Endodermal cell (in vitro differentiated cells): ENCODE data around the gene GFPT2. TPM values are rescaled to one million over a fixed set of nuclear protein-coding genes. Genes with fewer than 3 reads are reported as not detected.

ENCODE experiments used
- DNase-seq: peaks from one replicate; pipeline ENCODE4 v3.0.0-alpha.2; 2017
- H3K27ac ChIP-seq: 2 replicates; pipeline ENCODE4 v1.5.1; 2013; ENCODE audit warnings: mild to moderate bottlenecking, low read depth, low read length, moderate library complexity
- H3K27me3 ChIP-seq: 2 replicates; pipeline ENCODE4 v1.6.1; 2013; ENCODE audit warnings: mild to moderate bottlenecking, low read length, moderate library complexity; ENCODE audit not compliant: insufficient read depth, control insufficient read depth, poor library complexity, severe bottlenecking
- H3K36me3 ChIP-seq: 2 replicates; pipeline ENCODE4 v1.7.0; 2013; ENCODE audit warnings: mild to moderate bottlenecking, low read length, moderate library complexity; ENCODE audit not compliant: control insufficient read depth, insufficient read depth
- H3K4me1 ChIP-seq: one replicate; pipeline ENCODE4 v1.7.0; 2013; ENCODE audit warnings: low read length; ENCODE audit not compliant: control insufficient read depth, insufficient read depth
- H3K4me3 ChIP-seq: 2 replicates; pipeline ENCODE4 v1.5.1; 2013; ENCODE audit warnings: mild to moderate bottlenecking, low read length, moderate library complexity
- H3K9ac ChIP-seq: 2 replicates; pipeline ENCODE4 v1.6.1; 2013; ENCODE audit warnings: mild to moderate bottlenecking, low read length, moderate library complexity; ENCODE audit not compliant: poor library complexity, severe bottlenecking; ENCODE audit errors: extremely low read depth
- H3K9me3 ChIP-seq: 2 replicates; pipeline ENCODE4 v1.6.1; 2013; ENCODE audit warnings: mild to moderate bottlenecking, low read length, moderate library complexity; ENCODE audit not compliant: control insufficient read depth
- H3K27ac Mint-ChIP-seq: 2 replicates; pipeline ENCODE4 v1.8.0; 2020; ENCODE audit warnings: mixed read lengths
- H3K27me3 Mint-ChIP-seq: 2 replicates; pipeline ENCODE4 v1.8.0; 2021; ENCODE audit warnings: mild to moderate bottlenecking, mixed read lengths; ENCODE audit not compliant: insufficient read depth
- H3K36me3 Mint-ChIP-seq: 2 replicates; pipeline ENCODE4 v1.8.0; 2020; ENCODE audit warnings: low read depth, mixed read lengths
- H3K4me1 Mint-ChIP-seq: 2 replicates; pipeline ENCODE4 v1.8.0; 2020; ENCODE audit warnings: mixed read lengths
- H3K4me3 Mint-ChIP-seq: 2 replicates; pipeline ENCODE4 v1.8.0; 2020; ENCODE audit warnings: mild to moderate bottlenecking, moderate library complexity, mixed read lengths
- H3K9me3 Mint-ChIP-seq: 2 replicates; pipeline ENCODE4 v1.8.0; 2020; ENCODE audit warnings: mild to moderate bottlenecking, mixed read lengths
- WGBS, 2 experiments: methylation state at CpG; one replicate each; pipeline versions ENCODE4 v1.1.5 to v1.1.7; 2013; ENCODE audit warnings: missing lambda C conversion rate in 2 of 2, mixed read lengths in 1 of 2; ENCODE audit not compliant: insufficient coverage in 1 of 2, insufficient read length in 1 of 2; 5-methylcytosine and 5-hydroxymethylcytosine counted together
- total RNA-seq, 2 donors: library from RNA; stranded (reverse); fragmentation: NEBNext Ultra II Directional in 1 of 2; extraction: Animal tissue kit (Norgen Biotek cat#: 25700) in 1 of 2; gene quantifications; 2 replicates in 1 of 2; 3 replicates in 1 of 2; pipeline ENCODE4 v1.2.1, GENCODE V29; 2021
- TF ChIP-seq, protein P1 (sequence below): fragments of 200-600 bp; sonication (generic); conservative IDR thresholded peaks from 2 replicates; pipeline ENCODE4 v1.5.0; 2021; ENCODE audit warnings: antibody characterized with exemption, mild to moderate bottlenecking

Gene GFPT2
- total RNA-seq, 2 donors from 2014 or later, result 19.5 to 37.3 TPM

GRCh38 chr5:180343110-180343830, 9.9 kb downstream of the GFPT2 start:
- peaks cover 2% of the 10 kb centered on the region for H3K27me3 Mint-ChIP-seq
- no peaks in the 10 kb centered on the region for H3K27me3 ChIP-seq
- no peaks in the 10 kb centered on the region for H3K9me3 Mint-ChIP-seq
- H3K9ac ChIP-seq, result no peak overlapping the region
- H3K4me1 ChIP-seq, result peaks cover 15% of the 10 kb centered on the region
- peak overlapping the region; percentile 24 for H3K27ac ChIP-seq
- H3K27ac Mint-ChIP-seq, result no peak overlapping the region
- peak; percentile 78 for DNase-seq
- no peak overlapping the region for H3K4me3 Mint-ChIP-seq
- H3K9me3 ChIP-seq, result no peaks in the 10 kb centered on the region
- peaks cover 19% of the 10 kb centered on the region for H3K4me1 Mint-ChIP-seq
- 31 to 52% methylated on average over 10 to 19 of the region's 19 CpGs for WGBS, 2 experiments
- H3K36me3 Mint-ChIP-seq, result peaks cover 2% of the 10 kb centered on the region
- TF ChIP-seq, protein P1, sequence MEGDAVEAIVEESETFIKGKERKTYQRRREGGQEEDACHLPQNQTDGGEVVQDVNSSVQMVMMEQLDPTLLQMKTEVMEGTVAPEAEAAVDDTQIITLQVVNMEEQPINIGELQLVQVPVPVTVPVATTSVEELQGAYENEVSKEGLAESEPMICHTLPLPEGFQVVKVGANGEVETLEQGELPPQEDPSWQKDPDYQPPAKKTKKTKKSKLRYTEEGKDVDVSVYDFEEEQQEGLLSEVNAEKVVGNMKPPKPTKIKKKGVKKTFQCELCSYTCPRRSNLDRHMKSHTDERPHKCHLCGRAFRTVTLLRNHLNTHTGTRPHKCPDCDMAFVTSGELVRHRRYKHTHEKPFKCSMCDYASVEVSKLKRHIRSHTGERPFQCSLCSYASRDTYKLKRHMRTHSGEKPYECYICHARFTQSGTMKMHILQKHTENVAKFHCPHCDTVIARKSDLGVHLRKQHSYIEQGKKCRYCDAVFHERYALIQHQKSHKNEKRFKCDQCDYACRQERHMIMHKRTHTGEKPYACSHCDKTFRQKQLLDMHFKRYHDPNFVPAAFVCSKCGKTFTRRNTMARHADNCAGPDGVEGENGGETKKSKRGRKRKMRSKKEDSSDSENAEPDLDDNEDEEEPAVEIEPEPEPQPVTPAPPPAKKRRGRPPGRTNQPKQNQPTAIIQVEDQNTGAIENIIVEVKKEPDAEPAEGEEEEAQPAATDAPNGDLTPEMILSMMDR, result no peak
- H3K4me3 ChIP-seq, result no peak overlapping the region
- H3K36me3 ChIP-seq, result peaks cover 5% of the 10 kb centered on the region

DNA sequence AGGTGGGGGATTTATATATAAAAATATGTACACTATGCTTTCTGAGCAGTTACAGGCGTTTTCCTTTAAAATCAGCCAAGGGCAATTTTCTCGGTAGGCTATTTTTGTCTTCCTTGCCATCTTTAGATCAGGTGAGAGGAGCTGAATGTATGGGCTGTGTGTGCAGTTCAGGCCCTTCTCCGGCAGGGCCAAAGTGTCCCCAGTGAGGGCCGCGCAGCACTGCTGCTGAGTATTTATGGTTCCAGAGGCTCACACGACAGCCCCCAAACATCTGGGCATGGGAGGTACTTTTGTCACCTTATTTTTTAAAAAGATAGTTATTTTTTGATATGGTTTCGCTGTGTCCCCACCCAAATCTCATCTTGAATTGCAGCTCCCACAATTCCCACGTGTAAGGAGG, 11.5 kb downstream of the GFPT2 start:
- peaks cover 12% of the 10 kb centered on the region for H3K4me1 ChIP-seq
- no peak overlapping the region for H3K4me3 ChIP-seq
- TF ChIP-seq, protein P1, result no peak
- Mint-ChIP-seq H3K27ac (no peak overlapping the region), H3K36me3 (peaks cover 11% of the 10 kb centered on the region), H3K27me3 (peaks cover 2% of the 10 kb centered on the region), H3K4me3 (no peak overlapping the region), H3K9me3 (peaks cover 2% of the 10 kb centered on the region), H3K4me1 (peaks cover 9% of the 10 kb centered on the region)
- H3K27ac ChIP-seq, result no peak overlapping the region
- H3K36me3 ChIP-seq, result peaks cover 14% of the 10 kb centered on the region
- WGBS, 2 experiments, result 92 to 97% methylated on average over 5 to 8 of the region's 8 CpGs
- no peak overlapping the region for H3K9ac ChIP-seq
- no peaks in the 10 kb centered on the region for H3K9me3 ChIP-seq
- peak; percentile 35 for DNase-seq
- H3K27me3 ChIP-seq, result no peaks in the 10 kb centered on the region

DNA sequence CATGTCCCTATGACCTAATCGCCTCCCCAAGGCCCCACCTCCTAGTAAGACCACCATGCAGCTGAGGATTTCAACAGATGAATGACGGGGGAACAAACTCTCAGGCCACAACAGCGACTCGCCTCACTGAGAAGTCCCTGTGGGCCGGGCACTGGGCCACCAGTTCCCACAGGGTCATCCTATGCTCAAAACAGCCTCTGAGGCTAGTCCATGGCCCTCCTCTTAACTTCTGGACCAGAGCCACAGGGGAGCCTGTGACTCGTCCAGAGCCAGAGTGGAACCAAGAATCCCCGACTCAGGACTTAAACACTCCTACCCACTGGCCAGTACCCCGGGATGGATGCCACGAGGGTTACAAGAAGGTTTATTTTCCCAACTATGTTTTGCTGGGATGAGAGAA, 12.3 kb downstream of the GFPT2 start:
- Mint-ChIP-seq H3K36me3 (peaks cover 16% of the 10 kb centered on the region), H3K4me3 (no peak overlapping the region), H3K9me3 (peaks cover 2% of the 10 kb centered on the region), H3K27ac (no peak overlapping the region), H3K4me1 (peaks cover 9% of the 10 kb centered on the region), H3K27me3 (no peaks in the 10 kb centered on the region)
- no peak overlapping the region for H3K27ac ChIP-seq
- no peak overlapping the region for H3K4me3 ChIP-seq
- DNase-seq, result peak; percentile 42
- H3K9me3 ChIP-seq, result no peaks in the 10 kb centered on the region
- H3K9ac ChIP-seq, result no peak overlapping the region
- H3K27me3 ChIP-seq, result no peaks in the 10 kb centered on the region
- TF ChIP-seq, protein P1, result no peak
- 94% methylated on average over 4 to 9 of the region's 9 CpGs for WGBS, 2 experiments
- peaks cover 20% of the 10 kb centered on the region for H3K36me3 ChIP-seq
- H3K4me1 ChIP-seq, result peaks cover 12% of the 10 kb centered on the region
